ENCODE results near the gene TRIM36. TPM values are rescaled to one million over a fixed set of nuclear protein-coding genes. Genes with fewer than 3 reads are reported as not detected.

Gene TRIM36
- total RNA-seq, 1 donor from 2014 or later: 3.7 TPM

DNA sequence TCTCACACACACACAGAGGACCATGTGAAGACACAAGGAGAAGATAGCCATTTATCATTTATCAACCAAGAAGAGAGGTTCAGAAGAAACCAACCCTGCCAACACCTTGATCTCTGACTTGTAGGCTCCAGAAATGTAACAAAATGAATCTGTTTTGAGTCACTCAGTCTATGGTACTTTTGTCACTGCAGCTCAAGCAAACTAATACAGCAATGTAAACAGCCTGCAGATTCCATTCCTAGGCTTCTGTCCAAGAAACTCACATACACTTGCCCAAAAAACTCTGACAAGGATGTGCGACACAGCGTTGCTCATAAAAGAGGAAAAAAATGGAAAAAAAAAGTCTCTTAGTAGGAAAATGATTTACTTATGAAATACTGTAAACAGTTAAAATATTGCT is 33.4 kb downstream of the TRIM36 start:
- Histone ChIP-seq H3K4me3 (no peak overlapping the region), H3K27ac (no peak overlapping the region), H3K36me3 (no peaks in the 10 kb centered on the region), H3K4me1 (no peaks in the 10 kb centered on the region), H3K27me3 (no peaks in the 10 kb centered on the region), H3K9me3 (no peaks in the 10 kb centered on the region)
- no peak for DNase-seq
- intact Hi-C loops (cut with DNase I): no loop called here
- no peak for ATAC-seq
- TF ChIP-seq, protein P1, sequence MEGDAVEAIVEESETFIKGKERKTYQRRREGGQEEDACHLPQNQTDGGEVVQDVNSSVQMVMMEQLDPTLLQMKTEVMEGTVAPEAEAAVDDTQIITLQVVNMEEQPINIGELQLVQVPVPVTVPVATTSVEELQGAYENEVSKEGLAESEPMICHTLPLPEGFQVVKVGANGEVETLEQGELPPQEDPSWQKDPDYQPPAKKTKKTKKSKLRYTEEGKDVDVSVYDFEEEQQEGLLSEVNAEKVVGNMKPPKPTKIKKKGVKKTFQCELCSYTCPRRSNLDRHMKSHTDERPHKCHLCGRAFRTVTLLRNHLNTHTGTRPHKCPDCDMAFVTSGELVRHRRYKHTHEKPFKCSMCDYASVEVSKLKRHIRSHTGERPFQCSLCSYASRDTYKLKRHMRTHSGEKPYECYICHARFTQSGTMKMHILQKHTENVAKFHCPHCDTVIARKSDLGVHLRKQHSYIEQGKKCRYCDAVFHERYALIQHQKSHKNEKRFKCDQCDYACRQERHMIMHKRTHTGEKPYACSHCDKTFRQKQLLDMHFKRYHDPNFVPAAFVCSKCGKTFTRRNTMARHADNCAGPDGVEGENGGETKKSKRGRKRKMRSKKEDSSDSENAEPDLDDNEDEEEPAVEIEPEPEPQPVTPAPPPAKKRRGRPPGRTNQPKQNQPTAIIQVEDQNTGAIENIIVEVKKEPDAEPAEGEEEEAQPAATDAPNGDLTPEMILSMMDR (IDR thresholded peaks at IDR 0.05): no peak

DNA sequence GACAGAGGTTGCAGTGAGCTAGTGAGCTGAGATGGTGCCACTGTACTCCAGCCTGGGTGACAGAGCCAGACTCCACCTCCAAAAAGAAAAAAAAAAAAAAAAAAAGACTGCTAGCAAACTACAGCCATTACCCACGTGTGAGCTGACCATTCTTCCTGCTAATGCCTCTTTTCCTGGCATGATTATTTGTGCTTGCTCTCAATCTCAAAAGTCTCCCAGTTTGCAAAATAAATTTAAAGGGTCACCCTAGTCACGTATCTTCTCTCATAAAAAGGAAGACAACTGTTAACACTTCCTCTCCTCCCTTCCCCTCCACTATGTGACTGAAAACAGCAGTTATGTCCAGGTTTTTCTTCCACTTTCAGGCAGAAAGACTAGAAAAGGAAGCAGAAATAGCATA is 37.2 kb downstream of the TRIM36 start:
- Histone ChIP-seq H3K4me1 (no peaks in the 10 kb centered on the region), H3K4me3 (no peak overlapping the region), H3K36me3 (no peaks in the 10 kb centered on the region), H3K27ac (no peak overlapping the region), H3K27me3 (no peaks in the 10 kb centered on the region), H3K9me3 (no peaks in the 10 kb centered on the region)
- DNase-seq: no peak
- TF ChIP-seq, protein P1 (IDR thresholded peaks at IDR 0.05): no peak
- no peak for ATAC-seq
- intact Hi-C loops (cut with DNase I): no loop called here

DNA sequence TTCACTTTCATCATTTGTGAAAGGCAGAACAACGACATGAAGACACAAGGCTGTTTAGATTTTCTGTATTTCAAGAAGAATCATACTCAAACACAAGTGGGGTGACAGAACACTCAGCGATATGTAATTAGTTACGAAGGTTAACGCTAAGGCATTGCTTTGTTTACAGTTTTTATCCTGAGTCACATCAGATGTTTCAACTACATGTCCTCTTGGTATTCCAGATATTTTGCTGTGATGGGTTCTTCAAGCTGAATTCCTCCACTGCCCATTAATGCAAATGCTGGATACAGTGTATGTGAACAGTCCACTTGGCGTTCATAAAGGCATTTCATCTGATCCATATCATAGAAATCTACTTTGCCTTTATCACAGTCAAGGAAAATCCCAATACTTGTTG is 43.4 kb downstream of the TRIM36 start:
- no peaks in the 10 kb centered on the region for H3K9me3 ChIP-seq
- no peak for DNase-seq
- TF ChIP-seq, protein P1 (IDR thresholded peaks at IDR 0.05): no peak

DNA sequence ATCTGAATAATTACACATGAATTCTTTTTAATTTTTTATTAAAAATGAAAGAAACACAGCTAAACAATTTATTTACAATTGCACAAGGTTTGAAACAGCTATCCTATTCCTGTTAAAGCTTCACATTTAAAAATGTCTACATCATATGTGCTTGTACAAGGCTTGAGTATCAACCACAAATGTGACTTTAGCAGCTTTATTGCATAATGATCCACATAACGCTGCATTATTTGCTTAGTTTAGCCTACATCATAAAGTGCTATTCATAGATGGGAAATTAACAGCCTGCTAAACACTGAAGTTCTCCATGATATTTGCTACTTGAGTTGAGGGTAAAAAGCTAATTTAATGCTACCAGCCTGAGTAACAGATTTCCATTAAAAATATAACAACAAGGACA is 45.0 kb downstream of the TRIM36 start:
- Histone ChIP-seq H3K27me3 (no peaks in the 10 kb centered on the region), H3K4me1 (no peaks in the 10 kb centered on the region), H3K36me3 (no peaks in the 10 kb centered on the region), H3K4me3 (no peak overlapping the region), H3K9me3 (no peaks in the 10 kb centered on the region), H3K27ac (no peak overlapping the region)
- DNase-seq (no peak), ATAC-seq (no peak)
- intact Hi-C loops (cut with DNase I): no loop called here
- TF ChIP-seq, protein P1 (IDR thresholded peaks at IDR 0.05): no peak

More for the DNA sequence above, 43.4 kb downstream of the TRIM36 start:
- H3K36me3 ChIP-seq: no peaks in the 10 kb centered on the region
- H3K4me3 ChIP-seq: no peak overlapping the region
- no peak for ATAC-seq
- no peaks in the 10 kb centered on the region for H3K4me1 ChIP-seq
- H3K27me3 ChIP-seq: no peaks in the 10 kb centered on the region
- H3K27ac ChIP-seq: no peak overlapping the region
- intact Hi-C loops (cut with DNase I): no loop called here

DNA sequence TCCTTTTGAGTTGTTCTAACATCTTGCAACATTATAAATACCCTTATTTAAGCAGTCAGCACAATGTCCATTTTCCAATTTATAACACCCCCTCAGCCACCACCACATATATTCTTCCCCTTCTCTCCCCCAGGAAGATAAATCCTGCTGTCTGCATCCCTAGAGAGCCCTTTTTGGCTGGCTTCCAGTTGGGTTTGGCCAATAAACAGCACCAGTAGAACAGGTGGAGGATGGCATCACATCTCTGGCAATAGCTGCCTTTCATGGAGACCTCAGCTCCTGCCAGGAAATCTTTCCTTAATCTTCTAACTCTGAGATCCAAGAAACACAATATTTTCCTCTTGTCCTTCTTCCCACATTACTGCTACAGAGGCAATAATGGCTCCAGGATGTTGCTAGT is 53.7 kb downstream of the TRIM36 start:
- no peak overlapping the region for H3K27ac ChIP-seq
- H3K4me3 ChIP-seq: no peak overlapping the region
- H3K9me3 ChIP-seq: no peaks in the 10 kb centered on the region
- intact Hi-C loops (cut with DNase I): no loop called here
- no peaks in the 10 kb centered on the region for H3K36me3 ChIP-seq
- H3K4me1 ChIP-seq: no peaks in the 10 kb centered on the region
- TF ChIP-seq, protein P1 (IDR thresholded peaks at IDR 0.05): no peak
- H3K27me3 ChIP-seq: no peaks in the 10 kb centered on the region
- ATAC-seq: no peak
- DNase-seq: no peak

DNA sequence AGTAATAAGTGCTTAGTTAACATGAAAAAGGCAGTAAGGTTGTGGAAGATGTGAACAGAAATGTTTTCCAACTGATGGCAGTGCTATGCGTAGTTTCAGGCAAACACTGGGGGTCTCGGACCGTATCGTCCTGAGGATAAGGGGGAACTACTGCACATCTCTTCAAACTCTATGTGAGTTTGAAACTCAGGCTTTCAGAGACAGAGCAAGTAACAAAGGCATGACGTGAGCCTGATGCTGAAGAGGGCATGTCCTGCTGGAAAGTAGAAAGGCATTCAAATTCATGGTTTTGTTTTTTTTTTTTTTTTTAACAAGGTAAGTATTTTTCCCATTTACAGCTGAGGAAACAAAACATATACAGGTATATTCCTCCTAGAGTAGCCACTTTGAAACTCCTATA is 59.9 kb downstream of the TRIM36 start:
- Histone ChIP-seq H3K4me1 (no peaks in the 10 kb centered on the region), H3K4me3 (no peak overlapping the region), H3K9me3 (no peaks in the 10 kb centered on the region), H3K27me3 (peaks cover 8% of the 10 kb centered on the region), H3K27ac (no peak overlapping the region), H3K36me3 (no peaks in the 10 kb centered on the region)
- TF ChIP-seq, protein P1 (IDR thresholded peaks at IDR 0.05): no peak
- ATAC-seq (no peak), DNase-seq (no peak)
- intact Hi-C loops (cut with DNase I): no loop called here
